ENCODE results near the gene EVC2. TPM values are rescaled to one million over a fixed set of nuclear protein-coding genes. Genes with fewer than 3 reads are reported as not detected.

The EVC2 gene
- total RNA-seq, 1 experiment from 2014 or later = 4.9 TPM

- in situ Hi-C loops (cut with HindIII; ENCODE audit: low sequenced_read_pairs) = no loop called here
- DNase-seq (ENCODE audit: low spot score) = no peak
Measured at GRCh38 chr4:5592272-5592671, 116.1 kb downstream of the EVC2 start.

GRCh38 chr4:5589495-5589894 is 118.9 kb downstream of the EVC2 start:
- in situ Hi-C loops (cut with HindIII; ENCODE audit: low sequenced_read_pairs) = no loop called here
- DNase-seq (ENCODE audit: low spot score) = no peak

DNA sequence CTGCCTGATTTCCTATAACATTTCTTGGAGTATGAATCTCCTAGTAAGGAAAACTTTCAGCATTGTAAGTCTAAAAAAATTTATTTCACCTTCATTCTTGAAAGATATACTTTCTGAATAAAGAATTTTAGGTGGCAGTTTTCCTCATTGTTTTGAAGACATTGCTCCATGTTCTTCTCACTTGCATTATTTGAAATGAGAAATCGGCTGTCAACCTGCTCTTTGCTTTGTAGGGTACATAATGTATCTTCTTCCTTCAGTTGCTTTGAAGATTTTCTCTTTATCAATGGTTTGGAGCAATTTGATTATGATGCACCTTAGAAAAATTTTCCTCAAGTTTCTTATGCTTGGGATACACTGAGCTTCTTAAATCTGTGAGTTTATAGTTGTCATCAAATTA is 120.3 kb downstream of the EVC2 start:
- no peak for DNase-seq (ENCODE audit: low spot score)
- in situ Hi-C loops (cut with HindIII; ENCODE audit: low sequenced_read_pairs) = no loop called here

DNA sequence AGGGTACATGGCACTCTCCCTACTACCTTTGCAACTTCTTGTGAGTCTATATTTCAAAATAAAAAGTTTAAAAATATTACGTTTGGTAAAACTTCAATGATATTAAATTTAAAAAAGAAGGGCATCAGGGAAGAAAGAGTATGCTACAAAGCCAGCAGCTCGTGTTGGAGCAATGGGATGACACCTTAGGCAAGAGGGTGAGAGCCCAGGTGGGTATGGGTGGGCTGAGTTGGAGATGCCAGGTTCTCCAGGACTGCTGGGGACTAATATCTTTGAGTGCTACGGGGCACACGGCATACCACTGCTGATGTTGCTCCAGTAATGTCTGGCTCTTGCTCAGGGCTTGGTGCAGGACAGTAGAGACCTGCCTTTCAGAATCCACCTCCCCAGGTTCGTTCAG is 132.4 kb downstream of the EVC2 start:
- no peak for DNase-seq (ENCODE audit: low spot score)
- in situ Hi-C loops (cut with HindIII; ENCODE audit: low sequenced_read_pairs) = no loop called here

GRCh38 chr4:5574386-5574785 is 134.0 kb downstream of the EVC2 start:
- in situ Hi-C loops (cut with HindIII; ENCODE audit: low sequenced_read_pairs) = no loop called here
- no peak for DNase-seq (ENCODE audit: low spot score)

GRCh38 chr4:5573965-5574364 is 134.4 kb downstream of the EVC2 start:
- in situ Hi-C loops (cut with HindIII; ENCODE audit: low sequenced_read_pairs) = no loop called here
- DNase-seq (ENCODE audit: low spot score) = no peak

GRCh38 chr4:5572751-5573150 is 135.6 kb downstream of the EVC2 start:
- DNase-seq (ENCODE audit: low spot score) = no peak
- in situ Hi-C loops (cut with HindIII; ENCODE audit: low sequenced_read_pairs) = no loop called here

DNA sequence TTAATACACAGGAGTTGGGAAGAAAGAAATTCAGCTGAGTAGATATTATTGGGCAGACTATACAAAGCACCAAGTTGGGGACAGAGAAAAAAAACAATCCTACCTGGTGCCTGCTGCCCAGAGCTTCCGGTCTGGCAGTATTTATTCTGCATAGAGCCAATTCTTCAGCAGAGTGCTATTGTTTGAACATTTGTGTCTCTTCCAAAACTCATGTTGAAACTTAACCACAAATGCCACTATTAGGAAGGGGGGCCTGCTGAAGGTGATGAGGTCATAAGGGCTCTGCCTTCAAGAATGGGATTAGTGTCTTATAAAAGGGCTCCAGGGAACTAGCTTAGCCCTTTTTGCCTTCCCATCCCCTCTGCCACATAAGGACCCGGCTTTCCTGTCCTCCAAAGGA is 136.2 kb downstream of the EVC2 start:
- DNase-seq (ENCODE audit: low spot score) = no peak
- in situ Hi-C loops (cut with HindIII; ENCODE audit: low sequenced_read_pairs) = no loop called here

GRCh38 chr4:5571646-5572045 is 136.7 kb downstream of the EVC2 start:
- DNase-seq (ENCODE audit: low spot score) = no peak
- in situ Hi-C loops (cut with HindIII; ENCODE audit: low sequenced_read_pairs) = no loop called here

DNA sequence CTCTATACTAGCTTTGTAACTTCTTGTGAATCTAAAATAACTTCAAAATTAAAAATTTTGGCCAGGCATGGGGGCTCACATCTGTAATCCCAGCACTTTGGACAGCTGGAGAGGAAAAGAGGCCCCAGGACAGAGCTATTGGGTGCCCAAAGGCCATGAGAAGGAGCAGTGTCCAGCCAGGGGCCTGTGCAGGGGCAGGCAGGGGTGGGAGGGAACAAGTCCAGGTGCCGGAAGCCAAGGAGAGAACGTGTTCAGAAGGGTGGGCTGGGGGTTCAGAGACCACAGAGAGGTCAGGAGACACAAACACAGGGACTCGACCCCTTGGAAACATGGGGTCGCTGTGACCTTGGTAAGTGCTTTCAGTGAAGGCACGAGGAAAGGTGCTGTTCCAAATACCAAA is 138.9 kb downstream of the EVC2 start:
- in situ Hi-C loops (cut with HindIII; ENCODE audit: low sequenced_read_pairs) = no loop called here

GRCh38 chr4:5568931-5569330 is 139.4 kb downstream of the EVC2 start:
- no peak for DNase-seq (ENCODE audit: low spot score)
- in situ Hi-C loops (cut with HindIII; ENCODE audit: low sequenced_read_pairs) = no loop called here

More for the DNA sequence above, 138.9 kb downstream of the EVC2 start:
- no peak for DNase-seq (ENCODE audit: low spot score)

- in situ Hi-C loops (cut with HindIII; ENCODE audit: low sequenced_read_pairs) = no loop called here
Measured at GRCh38 chr4:5568336-5568735, 140.0 kb downstream of the EVC2 start.

GRCh38 chr4:5566991-5567390 is 141.4 kb downstream of the EVC2 start:
- in situ Hi-C loops (cut with HindIII; ENCODE audit: low sequenced_read_pairs) = no loop called here

More at GRCh38 chr4:5568336-5568735, 140.0 kb downstream of the EVC2 start:
- DNase-seq (ENCODE audit: low spot score) = no peak

DNA sequence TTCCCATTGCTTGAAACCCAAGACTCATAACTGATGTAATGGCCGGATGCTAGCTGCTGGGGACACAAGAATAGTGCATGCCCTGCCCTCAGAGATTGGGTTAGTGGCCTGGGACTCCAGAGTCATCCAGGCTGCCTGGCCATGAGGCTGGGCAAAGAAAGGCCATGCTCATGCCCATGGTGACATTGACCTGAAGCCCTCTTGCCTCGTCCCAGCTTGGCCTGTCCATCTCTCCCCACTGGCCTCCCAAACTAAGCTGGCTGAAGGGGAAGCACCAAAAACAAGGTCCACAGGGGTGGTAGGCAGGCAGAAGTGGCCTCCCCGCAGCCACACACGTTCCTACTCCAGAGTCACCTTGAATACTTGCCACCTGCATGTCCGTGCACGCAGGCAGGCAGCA is 141.8 kb downstream of the EVC2 start:
- in situ Hi-C loops (cut with HindIII; ENCODE audit: low sequenced_read_pairs) = no loop called here
- DNase-seq (ENCODE audit: low spot score) = no peak

More at GRCh38 chr4:5566991-5567390, 141.4 kb downstream of the EVC2 start:
- no peak for DNase-seq (ENCODE audit: low spot score)

DNA sequence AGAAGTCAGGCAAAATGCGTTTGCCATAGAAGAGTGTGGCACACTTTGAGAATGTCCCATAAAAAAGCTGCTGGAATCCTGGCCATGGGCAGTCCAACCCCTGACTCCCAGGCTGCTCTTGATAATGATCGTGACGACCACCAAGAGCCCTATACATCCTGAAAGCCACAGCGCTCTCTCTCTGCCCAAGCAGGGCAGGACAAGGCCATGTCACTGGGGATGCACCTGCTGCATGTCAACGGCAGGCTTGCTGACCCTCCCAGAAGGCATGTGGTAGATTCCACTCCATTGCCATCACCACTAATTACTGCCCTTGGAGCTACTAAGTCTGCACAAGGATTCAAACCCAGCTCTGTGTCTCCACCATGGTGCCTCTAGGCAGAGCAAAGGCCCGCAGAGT is 144.5 kb downstream of the EVC2 start:
- in situ Hi-C loops (cut with HindIII; ENCODE audit: low sequenced_read_pairs) = no loop called here
- no peak for DNase-seq (ENCODE audit: low spot score)

DNA sequence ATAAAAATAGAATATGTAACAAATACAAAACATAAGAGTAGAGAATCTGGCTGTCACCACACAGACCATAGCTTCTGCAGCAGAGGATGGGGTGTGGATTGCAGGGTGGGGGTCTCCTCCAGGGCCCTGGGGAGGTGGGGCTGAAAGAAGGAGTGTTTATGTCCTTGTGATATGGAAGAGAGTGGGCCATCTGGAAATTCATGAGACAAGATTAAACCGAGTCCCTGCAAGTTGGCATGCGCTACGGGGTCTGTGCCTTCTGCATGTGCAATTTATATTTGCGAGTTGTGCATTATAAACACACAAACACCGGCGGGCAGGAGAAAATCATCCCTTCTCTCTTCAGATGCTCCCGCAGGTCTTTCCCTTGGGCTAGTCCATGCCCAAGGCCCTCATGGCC is 145.9 kb downstream of the EVC2 start:
- DNase-seq (ENCODE audit: low spot score) = no peak
- in situ Hi-C loops (cut with HindIII; ENCODE audit: low sequenced_read_pairs) = no loop called here

DNA sequence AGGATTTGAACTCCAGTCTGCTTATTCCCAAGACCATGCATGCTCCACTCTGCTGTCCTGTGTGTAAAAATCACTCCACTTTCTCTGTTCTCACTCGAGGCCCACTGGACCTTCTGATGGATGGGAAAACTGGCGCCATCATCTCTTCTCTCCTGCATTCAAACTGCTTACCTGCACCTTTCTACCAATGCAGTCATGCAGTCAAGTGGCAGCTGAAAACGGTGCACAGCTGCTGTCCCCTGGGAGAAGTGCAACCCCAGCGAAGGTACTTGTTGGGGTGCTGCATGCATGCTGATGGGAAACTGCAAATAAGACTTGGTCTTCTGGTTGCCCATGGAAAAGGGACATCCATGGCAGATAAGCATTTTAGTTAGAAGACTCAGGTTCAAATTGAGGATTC is 147.1 kb downstream of the EVC2 start:
- DNase-seq (ENCODE audit: low spot score) = no peak
- in situ Hi-C loops (cut with HindIII; ENCODE audit: low sequenced_read_pairs) = no loop called here

- DNase-seq (ENCODE audit: low spot score) = no peak
- in situ Hi-C loops (cut with HindIII; ENCODE audit: low sequenced_read_pairs) = no loop called here
Measured at GRCh38 chr4:5558502-5558901, 149.9 kb downstream of the EVC2 start.

DNA sequence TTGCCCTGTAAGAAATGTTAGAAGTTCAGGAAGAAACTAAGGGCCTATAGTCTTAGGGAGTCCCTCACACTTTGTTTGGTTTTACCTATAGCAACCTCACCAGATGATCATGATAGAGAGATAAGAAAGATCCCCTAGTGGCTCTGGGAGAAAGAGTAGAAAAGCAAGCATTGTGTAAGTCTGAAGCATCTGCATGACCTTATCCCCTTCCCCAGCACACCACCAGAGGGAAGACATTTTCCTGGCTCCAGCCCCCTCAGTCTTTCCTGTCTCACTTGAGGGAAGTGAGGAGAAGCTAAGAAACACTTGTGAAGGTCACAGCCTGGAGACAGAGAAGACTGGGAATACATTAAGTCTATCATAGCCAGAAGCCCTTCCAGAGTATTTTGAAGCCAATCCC is 154.0 kb downstream of the EVC2 start:
- DNase-seq (ENCODE audit: low spot score) = no peak
- in situ Hi-C loops (cut with HindIII; ENCODE audit: low sequenced_read_pairs) = no loop called here

GRCh38 chr4:5553801-5554200 is 154.6 kb downstream of the EVC2 start:
- no peak for DNase-seq (ENCODE audit: low spot score)
- in situ Hi-C loops (cut with HindIII; ENCODE audit: low sequenced_read_pairs) = no loop called here

GRCh38 chr4:5552451-5552850 is 155.9 kb downstream of the EVC2 start:
- in situ Hi-C loops (cut with HindIII; ENCODE audit: low sequenced_read_pairs) = no loop called here
- no peak for DNase-seq (ENCODE audit: low spot score)

GRCh38 chr4:5547651-5548249 is 160.6 kb downstream of the EVC2 start:
- in situ Hi-C loops (cut with HindIII; ENCODE audit: low sequenced_read_pairs) = no loop called here
- DNase-seq (ENCODE audit: low spot score) = no peak

All from G401 (cell line).